CD14-positive monocyte (primary cell): Measurements from ENCODE around the gene DHX29. TPM values are rescaled to one million over a fixed set of nuclear protein-coding genes. Genes with fewer than 3 reads are reported as not detected.

Source experiments
- DNase-seq, 3 donors: peaks; one replicate each; pipeline ENCODE4 v3.0.0-alpha.2; 2011 to 2022
- H2AFZ ChIP-seq: 2 replicates; pipeline ENCODE4 v1.6.0; 2012; ENCODE audit warnings: mild to moderate bottlenecking, low read depth, low read length, inconsistent platforms; ENCODE audit not compliant: insufficient read depth, poor library complexity, severe bottlenecking
- H3K27ac ChIP-seq, 2 donors: 1 replicate in 1 of 2; 2 replicates in 1 of 2; pipeline ENCODE4 v1.5.1; 2012 to 2013; ENCODE audit warnings: low read length in 2 of 2, control low read depth in 1 of 2, inconsistent platforms in 1 of 2, low read depth in 1 of 2, mild to moderate bottlenecking in 1 of 2
- H3K27me3 ChIP-seq, 2 donors: one replicate each; pipeline versions ENCODE4 v1.6.0 to v1.6.1; 2011 to 2013; ENCODE audit warnings: low read length in 2 of 2; ENCODE audit not compliant: control insufficient read depth in 2 of 2, insufficient read depth in 2 of 2
- H3K36me3 ChIP-seq, 2 donors: replicated peaks in 1 of 2; 1 replicate in 1 of 2; 2 replicates in 1 of 2; pipeline versions ENCODE4 v1.5.1 to v1.6.1; 2012 to 2013; ENCODE audit warnings: low read length in 2 of 2, control low read depth in 1 of 2, inconsistent platforms in 1 of 2, mild to moderate bottlenecking in 1 of 2; ENCODE audit not compliant: insufficient read depth in 2 of 2, control insufficient read depth in 1 of 2
- H3K4me1 ChIP-seq, 2 donors: 1 replicate in 1 of 2; 2 replicates in 1 of 2; pipeline versions ENCODE4 v1.5.1 to v1.6.1; 2012 to 2013; ENCODE audit warnings: low read length in 2 of 2, control low read depth in 1 of 2, inconsistent platforms in 1 of 2, mild to moderate bottlenecking in 1 of 2, moderate library complexity in 1 of 2; ENCODE audit not compliant: insufficient read depth in 2 of 2, control insufficient read depth in 1 of 2
- H3K4me2 ChIP-seq: replicated peaks from 2 replicates; pipeline ENCODE3; 2012; ENCODE audit warnings: low read length, moderate library complexity, mild to moderate bottlenecking; ENCODE audit not compliant: poor library complexity, severe bottlenecking; ENCODE audit errors: extremely low read depth
- H3K4me3 ChIP-seq, 3 experiments: fragments of 200-600 bp in 1 of 3; sonication (generic) in 1 of 3; replicated peaks in 1 of 3; 1 replicate in 2 of 3; 2 replicates in 1 of 3; pipeline ENCODE4 v1.5.1; 2011 to 2013; ENCODE audit warnings: low read length in 3 of 3, mild to moderate bottlenecking in 3 of 3, control low read depth in 2 of 3, low read depth in 2 of 3, inconsistent platforms in 1 of 3, moderate library complexity in 1 of 3
- H3K79me2 ChIP-seq: 2 replicates; pipeline ENCODE4 v1.6.0; 2012; ENCODE audit warnings: mild to moderate bottlenecking, control low read depth, inconsistent platforms, low read length, moderate library complexity; ENCODE audit not compliant: insufficient read depth
- H3K9ac ChIP-seq: 2 replicates; pipeline ENCODE4 v1.6.0; 2017; ENCODE audit warnings: low read length, mild to moderate bottlenecking; ENCODE audit not compliant: insufficient read depth, poor library complexity, severe bottlenecking
- H3K9me3 ChIP-seq, 2 donors: replicated peaks in 1 of 2; 1 replicate in 1 of 2; 2 replicates in 1 of 2; pipeline versions ENCODE4 v1.5.1 to v1.6.1; 2012 to 2013; ENCODE audit warnings: low read length in 2 of 2, control low read depth in 1 of 2; ENCODE audit not compliant: control insufficient read depth in 1 of 2, insufficient read depth in 1 of 2
- H4K20me1 ChIP-seq: 2 replicates; pipeline ENCODE4 v1.6.0; 2012; ENCODE audit warnings: mild to moderate bottlenecking, low read length, control low read depth, moderate library complexity; ENCODE audit not compliant: insufficient read depth
- H3K27ac Mint-ChIP-seq, 7 donors: one replicate each; pipeline ENCODE4 v1.8.0; 2020; ENCODE audit warnings: mild to moderate bottlenecking in 7 of 7, mixed read lengths in 7 of 7, moderate library complexity in 6 of 7, inconsistent platforms in 2 of 7
- H3K27me3 Mint-ChIP-seq, 3 donors: one replicate each; pipeline ENCODE4 v1.8.0; 2021 to 2022; ENCODE audit warnings: low read depth in 3 of 3, mild to moderate bottlenecking in 3 of 3, mixed read lengths in 3 of 3, moderate library complexity in 3 of 3, inconsistent platforms in 1 of 3
- H3K36me3 Mint-ChIP-seq, 2 donors: one replicate each; pipeline ENCODE4 v1.8.0; 2020; ENCODE audit warnings: mixed read lengths in 2 of 2, inconsistent platforms in 1 of 2, mild to moderate bottlenecking in 1 of 2
- H3K4me1 Mint-ChIP-seq: one replicate; pipeline ENCODE4 v1.8.0; 2020; ENCODE audit warnings: mild to moderate bottlenecking, mixed read lengths
- H3K4me3 Mint-ChIP-seq, 2 donors: one replicate each; pipeline ENCODE4 v1.8.0; 2020; ENCODE audit warnings: mild to moderate bottlenecking in 2 of 2, mixed read lengths in 2 of 2, moderate library complexity in 1 of 2
- H3K9me3 Mint-ChIP-seq, 7 donors: one replicate each; pipeline ENCODE4 v1.8.0; 2020 to 2022; ENCODE audit warnings: mixed read lengths in 7 of 7, mild to moderate bottlenecking in 6 of 7, moderate library complexity in 6 of 7, inconsistent platforms in 2 of 7
- CTCF ChIP-seq: fragments of 200-600 bp; IDR thresholded peaks from one replicate; pipeline ENCODE4 v1.8.0; 2022; ENCODE audit warnings: antibody characterized with exemption, mild to moderate bottlenecking
- WGBS: methylation state at CpG from one replicate; pipeline ENCODE4 v1.1.5; 2013; ENCODE audit warnings: missing lambda C conversion rate; ENCODE audit not compliant: insufficient coverage; 5-methylcytosine and 5-hydroxymethylcytosine counted together
- intact Hi-C, 2 donors: fragments of 100-400 bp; cut with micrococcal nuclease; formaldehyde crosslinking; loops; one replicate each; pipeline versions ENCODE4 v1.15.0 to v1.15.1; 2023
- polyA plus RNA-seq, 3 donors: library from polyadenylated mRNA; depleted of rRNA in 1 of 3; unstranded in 2 of 3; stranded (reverse) in 1 of 3; fragments of 300-500 nt in 2 of 3; fragments of >200 nt in 1 of 3; fragmentation: Illumina TruSeq in 2 of 3; gene quantifications; 1 replicate in 2 of 3; 2 replicates in 1 of 3; pipeline ENCODE4 v1.2.3, GENCODE V29; 2012 to 2021

DHX29 gene
- polyA plus RNA-seq, 3 donors: 5.2 to 15.9 (median 9.7) TPM

GRCh38 chr5:55290991-55291390 is 16.5 kb downstream of the DHX29 start:
- H3K27me3 ChIP-seq: no peaks in the 10 kb centered on the region
- Mint-ChIP-seq H3K27ac (no peak overlapping the region), H3K4me1 (no peaks in the 10 kb centered on the region), H3K4me3 (no peak overlapping the region), H3K27me3 (no peaks in the 10 kb centered on the region), H3K9me3 (no peaks in the 10 kb centered on the region), H3K36me3 (peaks cover 72 to 89% of the 10 kb centered on the region in 2 donors)
- WGBS: no CpG with 5 or more reads among the region's 2 CpGs
- H3K4me1 ChIP-seq: no peaks in the 10 kb centered on the region
- H3K27ac ChIP-seq: no peak overlapping the region
- no peak for DNase-seq
- no peak overlapping the region for H3K9ac ChIP-seq
- no peaks in the 10 kb centered on the region for H3K79me2 ChIP-seq
- no peak overlapping the region for H2AFZ ChIP-seq
- no peaks in the 10 kb centered on the region for H3K9me3 ChIP-seq
- no peak for TF ChIP-seq CTCF
- H3K4me2 ChIP-seq: no peak overlapping the region
- peaks cover 91 to 98% of the 10 kb centered on the region in 2 donors for H3K36me3 ChIP-seq
- H3K4me3 ChIP-seq: no peak overlapping the region
- H4K20me1 ChIP-seq: no peaks in the 10 kb centered on the region
- intact Hi-C loops: no loop called here

GRCh38 chr5:55289808-55290207 is 17.7 kb downstream of the DHX29 start:
- DNase-seq: no peak
- H3K79me2 ChIP-seq: no peaks in the 10 kb centered on the region
- no peaks in the 10 kb centered on the region for H4K20me1 ChIP-seq
- no peaks in the 10 kb centered on the region for H3K4me1 ChIP-seq
- H3K36me3 ChIP-seq: peaks cover 90 to 98% of the 10 kb centered on the region in 2 donors
- no peaks in the 10 kb centered on the region for H3K4me1 Mint-ChIP-seq
- H3K9me3 Mint-ChIP-seq: no peaks in the 10 kb centered on the region
- intact Hi-C loops: no loop called here
- no peak overlapping the region for H3K4me2 ChIP-seq
- H3K27ac Mint-ChIP-seq: no peak overlapping the region
- H3K27ac ChIP-seq: no peak overlapping the region
- H3K27me3 ChIP-seq: no peaks in the 10 kb centered on the region
- no peaks in the 10 kb centered on the region for H3K27me3 Mint-ChIP-seq
- no peak overlapping the region for H2AFZ ChIP-seq
- no peak overlapping the region for H3K9ac ChIP-seq
- no peak overlapping the region for H3K4me3 ChIP-seq
- H3K36me3 Mint-ChIP-seq: peaks cover 74 to 90% of the 10 kb centered on the region in 2 donors
- no peaks in the 10 kb centered on the region for H3K9me3 ChIP-seq
- TF ChIP-seq CTCF: no peak
- H3K4me3 Mint-ChIP-seq: no peak overlapping the region
